Measurements from ENCODE around the gene TMEM131L.
"Not testable (repeated sequence)": the region's sequence is repeated elsewhere in the genome, so short reads cannot be mapped to it uniquely, and the experiment has no call there.

TMEM131L gene

DNA sequence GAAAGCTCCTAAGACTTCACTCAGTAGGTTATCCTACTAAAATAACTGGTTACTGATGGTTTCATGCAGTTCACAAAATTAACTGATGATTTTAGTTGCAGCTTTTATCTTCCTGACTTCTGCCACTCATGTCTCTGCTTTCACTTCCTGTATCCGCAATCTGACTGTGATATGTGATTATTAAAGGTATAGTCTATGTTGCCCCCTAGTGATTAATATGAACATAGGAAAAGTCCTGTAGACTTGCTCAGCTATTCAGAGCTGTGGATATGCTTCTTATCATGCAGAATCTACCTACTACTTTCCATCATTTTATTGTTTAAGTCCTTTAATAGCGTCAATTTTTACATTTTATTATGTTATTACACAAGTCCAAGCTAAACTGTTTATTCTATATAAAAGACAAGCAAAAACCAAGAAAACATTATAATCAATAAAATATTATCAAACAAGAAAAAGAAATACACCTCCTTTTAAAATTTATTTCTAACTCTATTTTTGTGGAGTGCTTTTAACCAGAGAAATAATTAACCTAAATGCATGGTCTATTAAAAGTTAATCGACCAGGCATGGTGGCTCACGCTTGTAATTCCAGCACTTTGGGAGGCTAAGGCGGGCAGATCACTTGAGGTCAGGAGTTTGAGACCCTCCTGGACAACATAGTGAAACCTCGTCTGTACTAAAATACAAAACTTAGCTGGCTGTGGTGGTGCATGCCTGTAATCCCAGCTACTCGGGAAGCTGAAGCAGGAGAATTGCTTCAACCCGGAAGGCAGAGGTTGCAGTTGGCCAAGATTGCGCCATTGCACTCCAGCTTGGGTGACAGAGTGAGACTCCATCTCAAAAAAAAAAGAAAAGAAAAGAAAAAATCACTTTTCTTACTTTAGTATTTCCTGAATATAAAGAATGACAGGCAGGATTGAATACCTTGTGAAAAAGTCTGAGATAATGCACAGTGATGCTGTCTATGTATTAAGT is 177.5 kb downstream of the TMEM131L start:
- in situ Hi-C loops (cut with HindIII; ENCODE audit: low sequenced_read_pairs): no loop called here

DNA sequence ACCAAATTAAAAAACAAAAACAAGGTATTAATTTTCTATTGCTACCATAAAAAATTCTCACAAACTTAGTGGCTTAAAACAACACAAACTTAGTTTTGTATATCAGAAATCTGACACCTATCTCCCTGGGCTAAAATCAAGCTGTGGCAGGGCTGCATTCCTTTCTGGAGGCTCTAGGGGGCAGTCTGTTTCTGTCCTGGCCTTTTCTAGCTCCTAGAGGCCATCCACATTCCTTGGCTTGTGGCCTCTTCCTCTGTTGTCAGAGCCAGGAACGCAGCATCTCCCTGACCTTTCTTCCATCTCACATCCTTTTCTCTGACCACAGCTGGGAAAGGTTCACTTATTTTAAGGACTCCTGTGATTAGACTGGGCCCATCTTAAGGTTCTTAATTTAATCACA is 179.0 kb downstream of the TMEM131L start:
- in situ Hi-C loops (cut with HindIII; ENCODE audit: low sequenced_read_pairs): no loop called here

GRCh38 chr4:153646261-153646660 is 180.1 kb downstream of the TMEM131L start:
- in situ Hi-C loops (cut with HindIII; ENCODE audit: low sequenced_read_pairs): no loop called here

DNA sequence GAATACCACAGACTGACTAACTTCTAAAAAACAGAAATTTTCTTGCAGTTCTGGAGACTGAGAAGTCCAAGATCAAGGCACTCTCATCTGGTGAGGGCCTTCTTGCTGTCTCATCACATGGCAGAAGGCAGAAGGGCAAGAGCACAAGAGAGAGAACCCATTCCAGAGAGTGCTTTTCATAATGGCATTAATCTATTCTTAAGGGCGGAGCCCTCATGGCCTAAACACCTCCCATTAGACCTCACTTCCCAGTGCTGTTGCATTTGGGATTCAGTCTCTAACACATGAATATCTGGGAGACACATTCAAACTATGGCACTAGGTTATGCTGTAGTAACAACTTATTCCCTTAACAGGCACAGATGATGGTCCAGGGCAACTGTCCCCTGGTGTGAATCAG is 180.8 kb downstream of the TMEM131L start:
- in situ Hi-C loops (cut with HindIII; ENCODE audit: low sequenced_read_pairs): no loop called here

- in situ Hi-C loops (cut with HindIII; ENCODE audit: low sequenced_read_pairs): no loop called here
Measured at GRCh38 chr4:153647975-153648374, 181.8 kb downstream of the TMEM131L start.

GRCh38 chr4:153649572-153649991 is 183.4 kb downstream of the TMEM131L start:
- in situ Hi-C loops (cut with HindIII; ENCODE audit: low sequenced_read_pairs): no loop called here

DNA sequence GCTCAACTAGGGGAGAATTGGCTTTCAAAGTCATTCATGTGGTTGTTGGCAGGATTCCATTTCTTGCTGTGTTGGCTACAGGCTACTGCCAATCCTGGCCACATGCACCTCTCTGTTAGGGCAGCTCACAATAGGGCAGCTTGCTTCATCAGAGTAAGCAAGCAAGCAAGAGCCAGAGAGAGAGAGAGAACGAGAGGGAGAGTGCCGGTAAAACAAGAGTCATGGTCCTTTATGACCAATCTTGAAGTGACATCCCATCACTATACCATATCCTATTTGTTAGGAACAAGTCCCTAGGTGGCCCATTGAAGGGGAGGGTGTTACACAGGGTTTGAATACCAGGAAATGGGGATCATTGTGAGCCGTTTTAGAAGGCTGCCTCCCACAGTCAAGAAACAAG is 185.0 kb downstream of the TMEM131L start:
- in situ Hi-C loops (cut with HindIII; ENCODE audit: low sequenced_read_pairs): no loop called here

DNA sequence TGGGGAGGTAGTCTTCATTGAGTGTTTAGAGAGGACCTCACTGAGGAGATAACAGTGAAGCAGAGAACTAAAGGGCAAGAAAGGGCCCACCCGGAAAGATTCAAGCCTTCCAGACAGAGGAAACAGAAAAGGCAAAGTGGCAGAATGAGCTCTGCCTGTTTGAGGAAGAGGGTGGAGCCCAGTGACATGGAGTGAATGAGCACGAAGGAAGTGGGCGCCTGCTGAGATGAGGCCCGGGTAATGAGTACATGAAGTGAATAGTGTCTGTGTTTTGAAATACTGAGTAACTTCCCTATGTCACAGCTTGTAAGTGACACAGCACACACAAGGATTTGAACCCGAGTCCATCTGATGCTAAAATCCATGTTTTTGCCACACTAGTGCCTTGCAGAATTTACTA is 185.4 kb downstream of the TMEM131L start:
- in situ Hi-C loops (cut with HindIII; ENCODE audit: low sequenced_read_pairs): no loop called here

- in situ Hi-C loops (cut with HindIII; ENCODE audit: low sequenced_read_pairs): no loop called here
Measured at GRCh38 chr4:153652051-153652784, 186.1 kb downstream of the TMEM131L start.

GRCh38 chr4:153655002-153655541 is 188.9 kb downstream of the TMEM131L start:
- in situ Hi-C loops (cut with HindIII; ENCODE audit: low sequenced_read_pairs): no loop called here

- in situ Hi-C loops (cut with HindIII; ENCODE audit: low sequenced_read_pairs): no loop called here
Measured at GRCh38 chr4:153655928-153656327, 189.8 kb downstream of the TMEM131L start.

GRCh38 chr4:153661215-153661822 is 195.2 kb downstream of the TMEM131L start:
- in situ Hi-C loops (cut with HindIII; ENCODE audit: low sequenced_read_pairs): no loop called here

DNA sequence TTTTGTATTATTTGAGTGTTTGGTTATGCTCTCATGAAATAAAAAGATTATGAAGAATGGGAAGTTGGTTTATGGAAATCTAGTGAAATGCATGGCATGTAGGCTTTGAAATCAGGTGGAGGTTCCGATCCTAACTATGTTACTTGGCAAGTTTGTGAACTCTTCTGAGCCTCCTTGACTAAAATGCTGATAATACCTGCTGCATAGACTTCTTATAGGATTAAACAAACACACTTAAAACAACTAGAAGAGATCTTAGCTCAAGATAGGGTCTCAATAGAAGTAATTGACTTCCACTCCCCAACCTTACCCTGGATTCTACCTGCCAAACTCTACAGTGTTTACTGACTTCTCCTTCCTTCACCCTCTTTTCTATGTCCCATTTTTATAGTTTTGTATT is 195.7 kb downstream of the TMEM131L start:
- in situ Hi-C loops (cut with HindIII; ENCODE audit: low sequenced_read_pairs): no loop called here

- in situ Hi-C loops (cut with HindIII; ENCODE audit: low sequenced_read_pairs): no loop called here
Measured at GRCh38 chr4:153663667-153664066, 197.5 kb downstream of the TMEM131L start.

DNA sequence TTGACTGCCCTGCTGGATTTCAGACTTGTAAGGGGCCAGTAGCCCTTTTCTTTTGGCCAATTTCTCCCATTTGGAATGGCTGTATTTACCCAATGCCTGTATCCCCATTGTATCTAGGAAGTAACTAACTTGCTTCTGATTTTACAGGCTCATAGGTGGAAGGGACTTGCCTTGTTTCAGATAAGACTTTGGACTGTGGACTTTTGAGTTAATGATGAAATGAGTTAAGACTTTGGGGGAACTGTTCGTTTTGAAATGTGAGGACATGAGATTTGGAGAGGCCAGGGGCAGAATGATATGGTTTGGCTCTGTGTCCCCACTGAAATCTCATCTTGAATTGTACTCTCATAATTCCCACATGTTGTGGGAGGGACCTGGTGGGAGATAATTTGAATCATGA is 200.3 kb downstream of the TMEM131L start:
- in situ Hi-C loops (cut with HindIII; ENCODE audit: low sequenced_read_pairs): not testable (repeated sequence)

DNA sequence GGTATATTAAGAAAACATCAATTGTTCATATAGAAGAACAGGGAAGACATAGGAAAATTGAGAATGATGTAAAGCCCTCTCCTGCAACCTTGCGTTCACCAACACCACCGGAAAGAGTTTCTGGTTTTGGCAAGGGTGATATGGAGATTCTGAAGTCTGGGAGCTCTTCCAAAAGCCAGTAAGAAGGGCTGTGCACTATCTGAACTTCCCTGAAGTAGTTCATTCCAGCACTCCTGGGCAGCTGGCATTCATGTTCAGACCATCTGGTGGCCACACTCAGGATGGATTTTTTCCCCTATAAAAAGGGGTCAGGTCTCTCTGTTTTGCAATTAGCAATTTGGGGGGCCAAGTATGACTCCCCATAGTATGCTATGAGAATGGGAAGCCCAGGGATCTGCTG is 202.5 kb downstream of the TMEM131L start:
- in situ Hi-C loops (cut with HindIII; ENCODE audit: low sequenced_read_pairs): no loop called here

DNA sequence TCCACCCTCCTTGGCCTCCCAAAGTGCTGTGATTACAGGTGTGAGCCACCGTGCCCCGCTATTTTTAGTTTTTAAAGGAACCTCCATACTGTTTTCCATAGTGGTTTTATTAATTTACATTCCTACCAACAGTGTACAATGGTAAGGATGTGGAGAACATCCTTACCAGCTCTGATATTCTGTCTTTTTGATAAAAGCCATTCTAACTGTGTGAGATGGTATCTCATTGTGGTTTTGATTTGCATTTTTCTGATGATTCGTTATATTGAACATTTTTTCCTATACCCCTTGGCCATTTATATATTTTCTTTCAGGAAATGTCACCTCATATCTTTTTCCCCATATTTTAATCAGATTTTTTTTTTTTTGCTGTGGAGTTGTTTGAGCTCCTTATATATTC is 203.7 kb downstream of the TMEM131L start:
- in situ Hi-C loops (cut with HindIII; ENCODE audit: low sequenced_read_pairs): no loop called here

DNA sequence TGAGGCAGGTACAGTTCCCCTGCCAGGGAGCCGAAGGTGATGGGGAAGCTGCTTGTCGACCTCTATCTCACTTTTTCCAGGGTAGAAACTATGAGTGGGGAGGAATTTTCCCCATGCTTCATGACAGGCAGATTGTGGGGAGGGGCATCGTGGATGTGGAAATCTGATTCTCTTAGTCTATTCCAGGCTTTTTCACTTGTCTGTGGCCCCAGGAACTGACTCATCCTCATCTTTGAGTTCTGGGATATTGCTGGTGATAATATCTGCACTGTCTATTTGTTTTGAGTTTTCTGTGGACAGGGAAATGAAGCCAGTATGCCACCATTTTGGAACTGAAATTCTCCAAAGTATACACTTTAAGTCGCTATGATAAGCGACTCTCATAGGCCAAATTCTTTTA is 210.3 kb downstream of the TMEM131L start:
- in situ Hi-C loops (cut with HindIII; ENCODE audit: low sequenced_read_pairs): no loop called here

GRCh38 chr4:153676984-153677383 is 210.8 kb downstream of the TMEM131L start:
- in situ Hi-C loops (cut with HindIII; ENCODE audit: low sequenced_read_pairs): no loop called here

DNA sequence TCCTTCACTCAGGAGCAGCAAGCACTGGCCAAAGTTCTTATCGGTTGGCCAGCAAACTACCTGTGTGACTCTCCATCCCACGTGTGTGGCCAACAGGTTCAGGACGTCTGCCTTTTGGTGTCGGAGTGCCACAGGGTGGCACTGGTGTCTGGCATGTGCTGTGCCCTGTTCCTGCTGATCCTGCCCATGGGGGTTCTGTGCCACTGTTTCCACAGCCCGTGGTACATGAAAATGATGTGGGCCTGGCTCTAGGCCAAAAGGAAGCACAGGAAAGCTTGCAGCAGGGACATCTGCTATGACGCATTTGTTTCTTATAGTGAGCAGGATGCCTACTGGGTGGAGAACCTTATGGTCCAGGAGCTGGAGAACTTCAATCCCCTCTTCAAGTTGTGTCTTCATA is 213.3 kb downstream of the TMEM131L start:
- in situ Hi-C loops (cut with HindIII; ENCODE audit: low sequenced_read_pairs): no loop called here

DNA sequence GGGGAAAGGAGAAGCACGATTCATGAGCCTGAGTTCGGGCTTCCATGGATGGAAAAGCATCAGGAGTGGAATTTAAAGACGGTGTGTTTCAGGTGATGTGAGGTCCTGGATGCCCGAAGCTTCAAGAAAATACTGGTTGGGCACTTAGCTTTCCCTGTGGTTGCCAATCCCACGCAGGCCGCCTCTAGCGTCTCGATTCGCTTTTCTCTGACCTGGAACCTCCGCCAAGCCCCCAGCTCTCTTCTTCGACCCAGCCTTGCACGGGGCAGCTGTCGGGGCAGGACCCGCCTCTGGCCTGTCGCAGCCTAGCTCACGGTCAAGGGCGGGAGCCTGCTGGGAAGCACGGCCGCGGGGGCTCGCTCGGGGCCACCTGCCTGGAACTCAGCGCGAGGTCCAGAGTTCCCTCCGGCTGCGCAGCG is 217.6 kb downstream of the TMEM131L start:
- in situ Hi-C loops (cut with HindIII; ENCODE audit: low sequenced_read_pairs): no loop called here

Data from endothelial cell of hepatic sinusoid (primary cell).